ENCODE measurements around the gene ZNF14. TPM values are rescaled to one million over a fixed set of nuclear protein-coding genes. Genes with fewer than 3 reads are reported as not detected.

ZNF14 gene
- total RNA-seq = 14.6 TPM

DNA sequence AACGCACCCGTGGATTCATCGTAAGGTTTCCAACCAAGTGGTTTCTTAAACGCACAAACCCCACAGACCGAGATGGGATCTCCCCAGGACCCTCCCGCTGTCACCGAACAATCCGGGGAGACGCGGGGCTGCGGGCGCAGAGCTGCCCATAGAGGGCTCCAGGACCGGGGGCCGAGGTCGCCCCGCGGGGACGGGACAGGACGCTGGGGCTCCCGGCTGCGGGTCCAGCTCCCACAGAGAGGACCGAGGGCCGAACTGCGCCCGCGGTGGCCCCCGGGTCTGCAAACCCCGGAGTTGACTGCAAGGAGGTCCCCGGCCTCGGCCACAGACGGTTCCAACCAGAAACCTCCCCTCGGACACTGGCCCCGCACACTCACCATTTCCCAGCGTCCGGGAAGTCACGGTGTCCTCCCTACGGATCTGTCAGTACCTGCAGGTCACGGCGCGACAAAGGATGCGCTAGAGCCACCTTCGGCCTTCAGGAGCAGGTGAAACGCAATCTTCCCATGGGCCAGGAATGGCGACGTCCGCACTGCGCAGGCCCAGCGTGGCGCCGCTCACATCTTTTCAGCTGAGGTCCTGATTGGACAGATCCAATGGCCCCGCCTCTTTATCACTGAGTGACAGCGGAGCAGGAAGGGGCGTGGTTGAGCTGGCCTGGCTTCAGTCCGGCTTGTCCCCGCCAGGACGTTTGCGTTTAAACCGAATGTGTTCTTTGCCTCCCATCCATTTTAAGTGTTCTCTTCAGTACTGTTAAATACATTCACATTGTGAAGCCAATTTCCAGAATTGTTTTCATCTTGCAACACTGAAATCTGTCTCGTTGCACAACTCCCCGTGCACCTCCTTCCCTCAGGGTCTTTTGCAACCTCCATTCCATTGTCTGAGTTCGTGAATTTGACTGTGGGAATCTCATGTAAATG, at the start of gene ZNF14:
TSS of gene ZNF14 (minus strand) at position 534 of the 923 bp plus-strand sequence. CDS start at position 380, 154 bp downstream.

DNA sequence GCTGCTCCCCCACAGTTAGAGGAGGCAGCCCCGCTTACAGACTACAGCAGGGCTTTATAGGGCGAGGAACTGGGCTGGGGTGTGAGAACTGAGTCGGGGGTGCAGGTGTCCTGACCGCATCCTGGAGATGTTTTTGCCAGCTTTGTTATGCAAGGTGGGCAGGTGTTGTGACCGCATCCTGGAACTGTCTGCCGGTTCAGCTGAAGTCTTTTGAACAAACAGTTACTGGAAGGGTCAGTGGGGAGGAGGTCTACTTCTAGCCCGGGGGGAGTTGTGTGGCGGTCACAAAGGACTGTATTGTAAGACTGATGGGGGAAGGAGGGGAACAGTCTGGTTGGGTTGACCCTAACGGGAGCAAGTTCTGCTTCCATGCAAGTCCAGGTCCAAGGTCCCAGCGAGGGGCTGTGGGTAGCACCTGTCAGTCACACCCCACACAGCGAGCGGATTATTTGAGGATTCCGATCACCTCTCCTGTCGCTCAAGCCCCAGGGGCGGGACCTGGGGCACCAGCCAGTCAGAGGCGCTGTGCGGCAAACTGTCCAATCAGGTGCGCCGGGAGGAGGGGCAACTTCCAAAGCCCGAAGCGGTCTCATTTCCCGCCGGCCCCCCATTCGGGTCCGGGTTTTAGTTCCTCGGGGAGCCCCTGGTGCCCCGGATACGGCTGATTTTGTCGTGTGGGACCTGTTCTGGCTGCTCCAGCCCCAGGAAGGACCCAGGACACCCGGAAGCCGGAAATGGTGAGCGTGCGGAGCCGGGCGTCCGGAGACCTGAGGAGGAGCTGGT, 64.5 kb downstream of the ZNF14 start, which contains the start of gene ZNF101:
TSS of gene ZNF101 (plus strand) at position 610 of the 783 bp plus-strand sequence. CDS start at position 735, 125 bp downstream.

GRCh38 chr19:19663256-19664120, 69.4 kb downstream of the ZNF14 start, which contains the start of gene ATP13A1:
Gene ATP13A1, minus strand, starts transcription at chr19:19663676. Its CDS starts 10 bp downstream, at chr19:19663666.

Small RNA genes lying within 50 kb of the gene (small RNA-seq; reads per million reads assigned to genes)
- not detected for gene AC011458.2 (ENCODE audit: low replicate concordance)
- gene AC011477.5 (ENCODE audit: low replicate concordance) = not detected

Other genes starting within 250 kb of the ZNF14 start
- 3.5 TPM for gene TSSK6, start 217.6 kb downstream of the ZNF14 start, total RNA-seq
- 100 TPM for gene NDUFA13, start 216.9 kb downstream of the ZNF14 start, total RNA-seq
- 2.7 TPM for gene YJEFN3, start 204.2 kb downstream of the ZNF14 start, total RNA-seq
- gene CILP2, start 194.8 kb downstream of the ZNF14 start, total RNA-seq = 1.1 TPM
- gene PBX4, start 114.4 kb downstream of the ZNF14 start, total RNA-seq = 5.3 TPM
- gene LPAR2, start 104.9 kb downstream of the ZNF14 start, total RNA-seq = 16.2 TPM
- 12.0 TPM for gene GMIP, start 89.5 kb downstream of the ZNF14 start, total RNA-seq
- 47.4 TPM for gene ATP13A1, start 69.4 kb downstream of the ZNF14 start, total RNA-seq
- gene ZNF101, start 64.3 kb downstream of the ZNF14 start, total RNA-seq = 9.5 TPM
- gene ZNF506, start 88.6 kb upstream of the ZNF14 start, total RNA-seq = 59.4 TPM
- 12.7 TPM for gene ZNF253, start 132.8 kb upstream of the ZNF14 start, total RNA-seq
- 21.4 TPM for gene ZNF93, start 167.8 kb upstream of the ZNF14 start, total RNA-seq